Esophagus muscularis mucosa (tissue), 4 donors: ENCODE data around the gene CLDN15. TPM values are rescaled to one million over a fixed set of nuclear protein-coding genes. Genes with fewer than 3 reads are reported as not detected.

Experiments used
- DNase-seq: peaks from one replicate; pipeline ENCODE4 v3.0.0-alpha.2; 2017; ENCODE audit errors: extremely low spot score
- H3K27ac ChIP-seq, 4 donors: fragments of 200-600 bp; sonication (generic); replicated peaks in 1 of 4; 1 replicate in 3 of 4; 2 replicates in 1 of 4; pipeline ENCODE4 v1.5.1; 2016 to 2019; ENCODE audit warnings: mild to moderate bottlenecking in 1 of 4
- H3K27me3 ChIP-seq, 4 donors: fragments of 200-600 bp; sonication (generic); one replicate each; pipeline versions ENCODE4 v1.5.1 to v1.6.0; 2016 to 2019
- H3K36me3 ChIP-seq, 4 donors: fragments of 200-600 bp; sonication (generic); one replicate each; pipeline ENCODE4 v1.5.1; 2016 to 2019
- H3K4me1 ChIP-seq, 4 donors: fragments of 200-600 bp; sonication (generic); one replicate each; pipeline ENCODE4 v1.5.1; 2016 to 2019
- H3K4me3 ChIP-seq, 4 donors: fragments of 200-600 bp; sonication (generic); 1 replicate in 2 of 4; 2 replicates in 2 of 4; pipeline ENCODE4 v1.5.1; 2016 to 2019; ENCODE audit warnings: mild to moderate bottlenecking in 4 of 4, moderate library complexity in 1 of 4
- H3K9me3 ChIP-seq, 4 donors: fragments of 200-600 bp; sonication (generic); 1 replicate in 3 of 4; 2 replicates in 1 of 4; pipeline ENCODE4 v1.5.1; 2016 to 2019
- EP300 ChIP-seq: sonication (generic); formaldehyde crosslinking; IDR thresholded peaks from one replicate; pipeline ENCODE4 v1.6.1; 2017; ENCODE audit warnings: antibody characterized with exemption
- POLR2A ChIP-seq: fragments of 450-650 bp; IDR thresholded peaks from one replicate; pipeline ENCODE4 v1.6.1; 2017; ENCODE audit warnings: antibody characterized with exemption, moderate library complexity, mild to moderate bottlenecking, low read depth
- POLR2AphosphoS5 ChIP-seq, 2 donors: sonication (generic); formaldehyde crosslinking; IDR thresholded peaks; one replicate each; pipeline ENCODE4 v1.6.1; 2017; ENCODE audit warnings: antibody characterized with exemption in 2 of 2
- WGBS: methylation state at CpG from one replicate; pipeline ENCODE4 v1.1.5; 2018; 5-methylcytosine and 5-hydroxymethylcytosine counted together
- intact Hi-C: fragments of 100-400 bp; cut with DNase I; formaldehyde crosslinking; loops from one replicate; pipeline ENCODE4 v1.15.1; 2023
- small RNA-seq, 3 donors: library from RNA; depleted of rRNA; stranded (forward); fragments of <200 nt; gene quantifications; one replicate each; pipeline ENCODE3, GENCODE V24; 2016
- total RNA-seq, 4 donors: library from RNA; depleted of rRNA; stranded (reverse); fragments of >200 nt; gene quantifications; one replicate each; pipeline versions ENCODE4 v1.1.0 to v1.2.1, GENCODE V29; 2016
- TF ChIP-seq, protein P1 (sequence below), 3 experiments: fragments of 200-600 bp in 2 of 3; fragments of 450-650 bp in 1 of 3; sonication (generic) in 2 of 3; IDR thresholded peaks; one replicate each; pipeline ENCODE4 v1.5.1; 2017 to 2019; ENCODE audit warnings: antibody characterized with exemption in 3 of 3, mild to moderate bottlenecking in 2 of 3, moderate library complexity in 1 of 3

The CLDN15 gene
- total RNA-seq, 4 donors from 2014 or later = 5.3 to 9.1 (median 6.4) TPM

DNA sequence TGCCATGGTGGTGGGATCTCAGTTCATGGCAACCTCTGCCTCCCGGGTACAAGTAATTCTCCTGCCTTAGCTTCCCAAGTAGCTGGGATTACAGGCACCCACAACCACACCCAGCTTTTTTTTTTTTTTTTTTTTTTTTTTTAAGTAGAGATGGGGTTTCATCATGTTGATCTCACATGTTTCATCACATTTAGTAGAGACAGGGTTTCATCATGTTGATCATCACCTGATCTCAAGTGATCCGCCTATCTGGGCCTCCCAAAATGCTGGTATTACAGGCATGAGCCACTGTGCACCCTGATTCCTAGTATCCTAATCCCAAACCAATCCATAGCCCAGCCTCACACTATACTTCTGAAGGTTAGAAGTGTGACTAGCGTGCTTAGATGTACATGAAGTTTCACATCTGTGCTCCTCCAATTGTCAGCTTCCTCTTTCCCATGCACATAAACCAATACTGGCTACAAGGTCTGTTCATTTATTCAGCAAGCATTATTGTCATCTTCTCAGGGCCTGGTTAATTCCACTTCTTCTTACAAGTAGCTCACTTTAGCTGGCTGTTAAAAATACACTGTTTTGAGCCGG lies 50.7 kb downstream of the CLDN15 start:
- H3K4me3 ChIP-seq = no peak overlapping the region
- H3K9me3 ChIP-seq = no peaks in the 10 kb centered on the region
- 79% methylated on average over 4 of the region's 4 CpGs for WGBS
- DNase-seq = no peak
- TF ChIP-seq, protein P1, sequence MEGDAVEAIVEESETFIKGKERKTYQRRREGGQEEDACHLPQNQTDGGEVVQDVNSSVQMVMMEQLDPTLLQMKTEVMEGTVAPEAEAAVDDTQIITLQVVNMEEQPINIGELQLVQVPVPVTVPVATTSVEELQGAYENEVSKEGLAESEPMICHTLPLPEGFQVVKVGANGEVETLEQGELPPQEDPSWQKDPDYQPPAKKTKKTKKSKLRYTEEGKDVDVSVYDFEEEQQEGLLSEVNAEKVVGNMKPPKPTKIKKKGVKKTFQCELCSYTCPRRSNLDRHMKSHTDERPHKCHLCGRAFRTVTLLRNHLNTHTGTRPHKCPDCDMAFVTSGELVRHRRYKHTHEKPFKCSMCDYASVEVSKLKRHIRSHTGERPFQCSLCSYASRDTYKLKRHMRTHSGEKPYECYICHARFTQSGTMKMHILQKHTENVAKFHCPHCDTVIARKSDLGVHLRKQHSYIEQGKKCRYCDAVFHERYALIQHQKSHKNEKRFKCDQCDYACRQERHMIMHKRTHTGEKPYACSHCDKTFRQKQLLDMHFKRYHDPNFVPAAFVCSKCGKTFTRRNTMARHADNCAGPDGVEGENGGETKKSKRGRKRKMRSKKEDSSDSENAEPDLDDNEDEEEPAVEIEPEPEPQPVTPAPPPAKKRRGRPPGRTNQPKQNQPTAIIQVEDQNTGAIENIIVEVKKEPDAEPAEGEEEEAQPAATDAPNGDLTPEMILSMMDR (IDR thresholded peaks at IDR 0.05) = no peak
- TF ChIP-seq POLR2AphosphoS5 (IDR thresholded peaks at IDR 0.05) (no peak), EP300 (no peak), POLR2A (no peak)
- no peak overlapping the region for H3K27ac ChIP-seq
- intact Hi-C loops = no loop called here
- H3K27me3 ChIP-seq = peaks cover 0 to 54% (median 3%) of the 10 kb centered on the region in 4 donors
- H3K4me1 ChIP-seq = no peaks in the 10 kb centered on the region
- H3K36me3 ChIP-seq = no peaks in the 10 kb centered on the region

DNA sequence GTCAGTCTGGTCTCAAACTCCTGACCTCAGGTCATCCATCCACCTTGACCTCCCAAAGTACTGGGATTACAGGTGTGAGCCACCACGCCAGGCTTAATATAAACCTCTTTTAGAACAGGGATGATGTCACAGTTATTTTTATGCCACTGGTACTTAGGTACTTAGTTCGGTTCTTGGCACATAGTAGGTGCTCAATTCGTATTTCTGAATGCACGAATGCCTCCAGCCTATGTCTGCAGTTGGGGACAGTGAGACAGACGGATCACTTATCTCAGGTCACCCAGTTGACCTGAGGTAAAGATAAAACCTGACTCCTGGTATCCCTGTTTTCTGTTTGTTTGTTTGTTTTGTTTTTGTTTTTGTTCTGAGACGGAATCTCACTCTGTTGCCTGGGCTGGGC lies 51.4 kb downstream of the CLDN15 start:
- intact Hi-C loops = no loop called here
- WGBS = 58% methylated on average over 6 of the region's 6 CpGs
- H3K36me3 ChIP-seq = no peaks in the 10 kb centered on the region
- H3K9me3 ChIP-seq = no peaks in the 10 kb centered on the region
- TF ChIP-seq POLR2AphosphoS5 (IDR thresholded peaks at IDR 0.05) (no peak), POLR2A (no peak), EP300 (no peak)
- TF ChIP-seq, protein P1 (IDR thresholded peaks at IDR 0.05) = no peak
- H3K27ac ChIP-seq = no peak overlapping the region
- no peak for DNase-seq
- no peak overlapping the region for H3K4me3 ChIP-seq
- no peaks in the 10 kb centered on the region for H3K4me1 ChIP-seq
- peaks cover 0 to 61% (median 5%) of the 10 kb centered on the region in 4 donors for H3K27me3 ChIP-seq

DNA sequence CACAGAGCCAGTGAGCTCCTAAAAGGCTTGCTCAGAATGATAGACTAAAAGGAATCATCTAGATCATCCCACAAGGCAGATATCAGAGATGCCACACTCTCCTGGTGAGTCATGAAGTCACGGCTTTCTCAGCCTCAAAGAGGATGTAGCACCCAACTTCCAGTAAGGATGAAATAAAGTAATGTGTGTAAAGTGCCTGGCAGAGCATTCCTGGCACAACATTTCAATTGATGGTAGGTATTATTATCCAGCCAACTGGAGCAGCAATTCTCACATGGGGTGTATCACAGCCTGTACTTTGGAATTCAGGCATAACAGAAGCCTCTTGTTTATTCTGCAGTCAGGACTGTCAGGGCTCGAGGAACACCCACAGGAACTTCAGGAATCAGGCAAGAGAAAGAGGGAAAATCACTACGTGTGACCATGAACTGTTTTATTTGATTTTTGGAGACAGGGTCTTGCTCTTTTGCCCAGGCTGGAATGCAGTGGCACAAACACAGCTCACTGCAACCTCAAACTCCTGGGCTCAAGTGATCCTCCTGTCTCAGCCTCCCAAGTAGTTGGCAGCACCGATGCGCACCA lies 52.3 kb downstream of the CLDN15 start:
- no peak for DNase-seq
- Histone ChIP-seq H3K4me3 (no peak overlapping the region), H3K27ac (no peak overlapping the region), H3K4me1 (peaks cover 0 to 4% (median under 1%) of the 10 kb centered on the region in 4 donors), H3K9me3 (no peaks in the 10 kb centered on the region), H3K36me3 (no peaks in the 10 kb centered on the region), H3K27me3 (peaks cover 2 to 69% (median 14%) of the 10 kb centered on the region in 4 donors)
- WGBS = 54% methylated on average over 5 of the region's 5 CpGs
- intact Hi-C loops = no loop called here
- no peak for TF ChIP-seq EP300
- no peak for TF ChIP-seq POLR2AphosphoS5 (IDR thresholded peaks at IDR 0.05)
- no peak for TF ChIP-seq POLR2A
- TF ChIP-seq, protein P1 (IDR thresholded peaks at IDR 0.05) = no peak

Small RNA genes lying within 50 kb of the gene (small RNA-seq; reads per million reads assigned to genes)
- gene RNU6-1104P = 0 to 0.19 (median 0) reads per million in 3 donors

Other genes with a start within 250 kb of the CLDN15 start
- under 1 TPM in 1 of 4 donors, not detected in 3; 0.06 TPM for gene MUC17, start 217.7 kb downstream of the CLDN15 start, total RNA-seq
- 10 to 100 TPM; 16.2 to 25.1 (median 22.9) TPM for gene TRIM56, start 152.3 kb downstream of the CLDN15 start, total RNA-seq
- 10 to 100 TPM in 2 of 4 donors, 1 to 10 TPM in 2; 9.4 to 54.2 (median 18.2) TPM for gene SERPINE1, start 110.7 kb downstream of the CLDN15 start, total RNA-seq
- gene AP1S1, start 83.3 kb downstream of the CLDN15 start, total RNA-seq = 10 to 100 TPM; 28.2 to 44.4 (median 35.5) TPM
- under 1 TPM in 3 of 4 donors, not detected in 1; 0.23 to 0.33 (median 0.26) TPM for gene VGF, start 72.2 kb downstream of the CLDN15 start, total RNA-seq
- not detected for gene NAT16, start 57.5 kb downstream of the CLDN15 start, total RNA-seq
- under 1 TPM in 1 of 4 donors, not detected in 3; 0.17 TPM for gene MOGAT3, start 36.8 kb downstream of the CLDN15 start, total RNA-seq
- 10 to 100 TPM; 30.3 to 60.2 (median 50.1) TPM for gene PLOD3, start 20.2 kb downstream of the CLDN15 start, total RNA-seq
- 10 to 100 TPM; 60.6 to 86.7 (median 77.6) TPM for gene ZNHIT1, start 19.6 kb downstream of the CLDN15 start, total RNA-seq
- gene FIS1, start 7.3 kb upstream of the CLDN15 start, total RNA-seq = 100 to 1,000 TPM; 216 to 310 (median 295) TPM
- 10 to 100 TPM; 25.2 to 33.1 (median 28.5) TPM for gene IFT22, start 84.0 kb upstream of the CLDN15 start, total RNA-seq
- not detected for gene COL26A1, start 125.1 kb upstream of the CLDN15 start, total RNA-seq